ENCODE data around the gene JADE1.

GRCh38 chr4:128904821-128905220 is 95.3 kb downstream of the JADE1 start:
- TF ChIP-seq RBM22 (IDR thresholded peaks at IDR 0.05; ENCODE audit: low read depth, low read length, poor library complexity, severe bottlenecking) (no peak), SP1 (CRISPR knock-in tag; IDR thresholded peaks at IDR 0.05) (no peak), CTCF (IDR thresholded peaks at IDR 0.05 in 2 of 3, conservative IDR thresholded peaks at IDR 0.05 in 1 of 3; ENCODE audit: insufficient read depth in 2 of 3, low read depth in 1 of 3, low read length in 3 of 3) (no peak), ZBTB49 (CRISPR knock-in tag; IDR thresholded peaks at IDR 0.05; ENCODE audit: borderline replicate concordance) (no peak), ZFX (CRISPR knock-in tag; IDR thresholded peaks at IDR 0.05) (no peak), ZNF184 (CRISPR knock-in tag; IDR thresholded peaks at IDR 0.05) (no peak), FOXP4 (CRISPR knock-in tag; IDR thresholded peaks at IDR 0.05; ENCODE audit: borderline replicate concordance) (no peak), USF1 (CRISPR knock-in tag; IDR thresholded peaks at IDR 0.05) (no peak), ATF1 (CRISPR knock-in tag; IDR thresholded peaks at IDR 0.05) (no peak), ATF1 (tag; IDR thresholded peaks at IDR 0.05) (no peak)

All from K562 (cell line).